Endodermal cell (in vitro differentiated cells): ENCODE data around the gene GPS1. TPM values are rescaled to one million over a fixed set of nuclear protein-coding genes. Genes with fewer than 3 reads are reported as not detected.

ENCODE experiments used
- DNase-seq: peaks from one replicate; pipeline ENCODE4 v3.0.0-alpha.2; 2017
- H3K27ac ChIP-seq: 2 replicates; pipeline ENCODE4 v1.5.1; 2013; ENCODE audit warnings: mild to moderate bottlenecking, low read depth, low read length, moderate library complexity
- H3K27me3 ChIP-seq: 2 replicates; pipeline ENCODE4 v1.6.1; 2013; ENCODE audit warnings: mild to moderate bottlenecking, low read length, moderate library complexity; ENCODE audit not compliant: insufficient read depth, control insufficient read depth, poor library complexity, severe bottlenecking
- H3K36me3 ChIP-seq: 2 replicates; pipeline ENCODE4 v1.7.0; 2013; ENCODE audit warnings: mild to moderate bottlenecking, low read length, moderate library complexity; ENCODE audit not compliant: control insufficient read depth, insufficient read depth
- H3K4me1 ChIP-seq: one replicate; pipeline ENCODE4 v1.7.0; 2013; ENCODE audit warnings: low read length; ENCODE audit not compliant: control insufficient read depth, insufficient read depth
- H3K4me3 ChIP-seq: 2 replicates; pipeline ENCODE4 v1.5.1; 2013; ENCODE audit warnings: mild to moderate bottlenecking, low read length, moderate library complexity
- H3K9ac ChIP-seq: 2 replicates; pipeline ENCODE4 v1.6.1; 2013; ENCODE audit warnings: mild to moderate bottlenecking, low read length, moderate library complexity; ENCODE audit not compliant: poor library complexity, severe bottlenecking; ENCODE audit errors: extremely low read depth
- H3K9me3 ChIP-seq: 2 replicates; pipeline ENCODE4 v1.6.1; 2013; ENCODE audit warnings: mild to moderate bottlenecking, low read length, moderate library complexity; ENCODE audit not compliant: control insufficient read depth
- H3K27ac Mint-ChIP-seq: 2 replicates; pipeline ENCODE4 v1.8.0; 2020; ENCODE audit warnings: mixed read lengths
- H3K27me3 Mint-ChIP-seq: 2 replicates; pipeline ENCODE4 v1.8.0; 2021; ENCODE audit warnings: mild to moderate bottlenecking, mixed read lengths; ENCODE audit not compliant: insufficient read depth
- H3K36me3 Mint-ChIP-seq: 2 replicates; pipeline ENCODE4 v1.8.0; 2020; ENCODE audit warnings: low read depth, mixed read lengths
- H3K4me1 Mint-ChIP-seq: 2 replicates; pipeline ENCODE4 v1.8.0; 2020; ENCODE audit warnings: mixed read lengths
- H3K4me3 Mint-ChIP-seq: 2 replicates; pipeline ENCODE4 v1.8.0; 2020; ENCODE audit warnings: mild to moderate bottlenecking, moderate library complexity, mixed read lengths
- H3K9me3 Mint-ChIP-seq: 2 replicates; pipeline ENCODE4 v1.8.0; 2020; ENCODE audit warnings: mild to moderate bottlenecking, mixed read lengths
- WGBS, 2 experiments: methylation state at CpG; one replicate each; pipeline versions ENCODE4 v1.1.5 to v1.1.7; 2013; ENCODE audit warnings: missing lambda C conversion rate in 2 of 2, mixed read lengths in 1 of 2; ENCODE audit not compliant: insufficient coverage in 1 of 2, insufficient read length in 1 of 2; 5-methylcytosine and 5-hydroxymethylcytosine counted together
- total RNA-seq, 2 donors: library from RNA; stranded (reverse); fragmentation: NEBNext Ultra II Directional in 1 of 2; extraction: Animal tissue kit (Norgen Biotek cat#: 25700) in 1 of 2; gene quantifications; 2 replicates in 1 of 2; 3 replicates in 1 of 2; pipeline ENCODE4 v1.2.1, GENCODE V29; 2021
- TF ChIP-seq, protein P1 (sequence below): fragments of 200-600 bp; sonication (generic); conservative IDR thresholded peaks from 2 replicates; pipeline ENCODE4 v1.5.0; 2021; ENCODE audit warnings: antibody characterized with exemption, mild to moderate bottlenecking

GPS1 gene
- total RNA-seq, 2 donors from 2014 or later = 152 to 153 TPM

DNA sequence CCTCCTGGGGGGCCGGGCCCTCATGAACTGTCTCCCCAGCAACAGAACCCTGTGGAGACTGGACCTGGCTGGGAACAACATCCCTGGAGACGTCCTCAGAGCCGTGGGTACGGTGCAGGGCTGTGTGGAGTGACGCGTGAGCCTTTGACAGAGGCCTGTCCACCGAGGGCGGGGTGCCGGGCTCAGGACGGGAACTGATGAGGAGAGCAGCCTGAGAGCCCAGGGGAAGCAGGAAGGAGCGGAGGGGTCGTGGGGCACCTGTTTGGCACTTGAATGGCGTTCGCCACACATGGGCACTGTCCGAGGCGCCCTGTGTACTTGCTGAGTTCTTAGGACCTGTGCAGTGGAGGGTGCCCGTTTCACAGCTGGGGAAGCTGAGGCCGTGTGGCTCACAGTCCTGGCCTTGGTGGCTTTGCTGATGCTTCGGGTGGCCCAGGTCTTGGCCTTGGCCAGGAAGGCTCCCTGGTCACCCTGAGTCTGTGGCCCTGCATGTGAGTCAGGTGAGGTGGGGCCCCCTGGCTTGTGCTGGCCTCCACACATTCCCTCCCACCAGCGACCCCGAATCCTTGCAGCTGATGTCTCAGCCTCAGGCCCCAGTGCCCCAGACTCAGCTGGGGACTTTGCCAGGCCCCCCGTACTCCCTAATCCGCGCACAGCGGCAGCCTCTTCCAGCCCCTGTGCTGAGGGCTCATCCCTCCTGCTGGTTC lies 26.1 kb upstream of the GPS1 start:
- Histone ChIP-seq H3K4me3 (no peak overlapping the region), H3K9ac (no peak overlapping the region), H3K36me3 (no peaks in the 10 kb centered on the region), H3K4me1 (peaks cover 4% of the 10 kb centered on the region), H3K27ac (no peak overlapping the region), H3K9me3 (no peaks in the 10 kb centered on the region), H3K27me3 (no peaks in the 10 kb centered on the region)
- Mint-ChIP-seq H3K36me3 (peaks cover 12% of the 10 kb centered on the region), H3K4me3 (no peak overlapping the region), H3K27me3 (no peaks in the 10 kb centered on the region), H3K4me1 (peaks cover 10% of the 10 kb centered on the region), H3K9me3 (no peaks in the 10 kb centered on the region), H3K27ac (no peak overlapping the region)
- no peak for DNase-seq
- TF ChIP-seq, protein P1, sequence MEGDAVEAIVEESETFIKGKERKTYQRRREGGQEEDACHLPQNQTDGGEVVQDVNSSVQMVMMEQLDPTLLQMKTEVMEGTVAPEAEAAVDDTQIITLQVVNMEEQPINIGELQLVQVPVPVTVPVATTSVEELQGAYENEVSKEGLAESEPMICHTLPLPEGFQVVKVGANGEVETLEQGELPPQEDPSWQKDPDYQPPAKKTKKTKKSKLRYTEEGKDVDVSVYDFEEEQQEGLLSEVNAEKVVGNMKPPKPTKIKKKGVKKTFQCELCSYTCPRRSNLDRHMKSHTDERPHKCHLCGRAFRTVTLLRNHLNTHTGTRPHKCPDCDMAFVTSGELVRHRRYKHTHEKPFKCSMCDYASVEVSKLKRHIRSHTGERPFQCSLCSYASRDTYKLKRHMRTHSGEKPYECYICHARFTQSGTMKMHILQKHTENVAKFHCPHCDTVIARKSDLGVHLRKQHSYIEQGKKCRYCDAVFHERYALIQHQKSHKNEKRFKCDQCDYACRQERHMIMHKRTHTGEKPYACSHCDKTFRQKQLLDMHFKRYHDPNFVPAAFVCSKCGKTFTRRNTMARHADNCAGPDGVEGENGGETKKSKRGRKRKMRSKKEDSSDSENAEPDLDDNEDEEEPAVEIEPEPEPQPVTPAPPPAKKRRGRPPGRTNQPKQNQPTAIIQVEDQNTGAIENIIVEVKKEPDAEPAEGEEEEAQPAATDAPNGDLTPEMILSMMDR = no peak
- 93 to 94% methylated on average over 15 to 25 of the region's 25 CpGs for WGBS, 2 experiments

DNA sequence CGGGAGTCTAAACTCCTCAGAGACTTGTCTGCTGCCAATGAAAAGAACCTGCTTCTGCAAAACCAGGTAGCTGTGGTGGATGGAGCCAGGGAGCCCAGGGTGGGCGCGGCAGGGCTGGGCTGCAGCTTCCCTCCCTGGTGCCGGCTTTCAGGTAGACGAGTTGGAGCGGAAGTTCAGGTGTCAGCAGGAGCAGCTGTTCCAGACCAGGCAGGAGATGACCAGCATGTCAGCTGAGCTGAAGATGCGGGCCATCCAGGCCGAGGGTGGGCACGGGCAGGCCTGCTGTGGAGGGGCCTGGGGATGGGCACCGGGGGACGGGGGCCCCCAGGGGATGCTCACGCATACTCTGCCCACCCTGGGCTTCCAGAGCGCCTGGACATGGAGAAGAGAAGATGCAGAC lies 23.5 kb upstream of the GPS1 start:
- H3K4me1 Mint-ChIP-seq = peaks cover 6% of the 10 kb centered on the region
- no peaks in the 10 kb centered on the region for H3K9me3 ChIP-seq
- TF ChIP-seq, protein P1 = no peak
- no peaks in the 10 kb centered on the region for H3K27me3 ChIP-seq
- H3K27ac ChIP-seq = no peak overlapping the region
- no peak overlapping the region for H3K27ac Mint-ChIP-seq
- no peaks in the 10 kb centered on the region for H3K36me3 ChIP-seq
- peaks cover 4% of the 10 kb centered on the region for H3K4me1 ChIP-seq
- H3K9me3 Mint-ChIP-seq = no peaks in the 10 kb centered on the region
- no peaks in the 10 kb centered on the region for H3K27me3 Mint-ChIP-seq
- no peak overlapping the region for H3K9ac ChIP-seq
- H3K4me3 ChIP-seq = no peak overlapping the region
- DNase-seq = no peak
- peaks cover 15% of the 10 kb centered on the region for H3K36me3 Mint-ChIP-seq
- 93 to 98% methylated on average over 7 to 13 of the region's 13 CpGs for WGBS, 2 experiments
- no peak overlapping the region for H3K4me3 Mint-ChIP-seq

DNA sequence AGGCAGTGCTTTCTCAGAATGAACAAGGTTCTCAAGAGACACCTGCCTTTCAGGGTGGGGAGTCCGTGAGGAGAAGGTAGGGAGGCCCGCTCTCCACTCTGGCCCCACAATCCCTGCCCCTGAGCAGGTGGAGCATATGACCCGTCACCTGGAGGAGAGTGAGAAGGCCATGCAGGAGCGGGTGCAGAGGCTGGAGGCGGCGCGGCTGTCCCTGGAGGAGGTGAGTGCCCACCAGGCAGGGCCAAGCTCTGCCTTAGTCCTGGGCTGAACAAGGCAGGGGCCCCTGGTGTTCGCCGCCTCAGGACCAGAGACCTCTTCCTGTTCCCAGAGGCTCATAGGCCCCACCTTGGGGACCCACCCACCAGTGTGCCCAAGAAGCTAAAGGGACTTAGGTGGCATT lies 22.7 kb upstream of the GPS1 start:
- Mint-ChIP-seq H3K4me1 (peaks cover 4% of the 10 kb centered on the region), H3K27ac (no peak overlapping the region), H3K4me3 (no peak overlapping the region), H3K36me3 (peaks cover 15% of the 10 kb centered on the region), H3K27me3 (no peaks in the 10 kb centered on the region), H3K9me3 (no peaks in the 10 kb centered on the region)
- Histone ChIP-seq H3K36me3 (no peaks in the 10 kb centered on the region), H3K27me3 (no peaks in the 10 kb centered on the region), H3K9ac (no peak overlapping the region), H3K9me3 (no peaks in the 10 kb centered on the region), H3K27ac (no peak overlapping the region), H3K4me3 (no peak overlapping the region), H3K4me1 (peaks cover 4% of the 10 kb centered on the region)
- WGBS, 2 experiments = 93 to 100% methylated on average over 9 of the region's 9 CpGs
- DNase-seq = no peak
- TF ChIP-seq, protein P1 = no peak
